Urinary bladder (tissue), 4 donors: ENCODE measurements around the gene RGS16. TPM values are rescaled to one million over a fixed set of nuclear protein-coding genes. Genes with fewer than 3 reads are reported as not detected.
"Not testable (repeated sequence)": the region's sequence is repeated elsewhere in the genome, so short reads cannot be mapped to it uniquely, and the experiment has no call there.

Source experiments
- DNase-seq: peaks from one replicate; pipeline ENCODE4 v3.0.0-alpha.2; 2015; ENCODE audit errors: extremely low spot score
- H3K27ac ChIP-seq: one replicate; pipeline ENCODE4 v1.5.1; 2013; ENCODE audit warnings: low read depth, mild to moderate bottlenecking, moderate library complexity
- H3K36me3 ChIP-seq: one replicate; pipeline ENCODE4 v1.6.1; 2013; ENCODE audit warnings: mild to moderate bottlenecking, moderate library complexity; ENCODE audit not compliant: insufficient read depth
- H3K4me1 ChIP-seq: one replicate; pipeline ENCODE4 v1.6.1; 2013; ENCODE audit warnings: mild to moderate bottlenecking, moderate library complexity; ENCODE audit not compliant: insufficient read depth
- H3K4me3 ChIP-seq: one replicate; pipeline ENCODE4 v1.5.1; 2013; ENCODE audit warnings: low read depth, low read length
- WGBS: extraction: QIAGEN DNeasy Blood & Tissue Kit; methylation state at CpG from one replicate; pipeline ENCODE4 v1.1.7; 2013; 5-methylcytosine and 5-hydroxymethylcytosine counted together
- polyA plus RNA-seq: library from polyadenylated mRNA; stranded (reverse); fragments of 200-250 nt; gene quantifications from one replicate; pipeline ENCODE4 v1.2.3, GENCODE V29; 2013
- total RNA-seq: library from RNA; depleted of rRNA; stranded (reverse); fragments of >200 nt; gene quantifications from one replicate; pipeline ENCODE4 v1.2.3, GENCODE V29; 2014
- donor health status: healthy with polysubstance abuse.
- donor health status: healthy.

RGS16 gene
- total and polyA plus RNA-seq, 2 donors = 5.9 to 7.9 TPM

GRCh38 chr1:182634306-182635072 lies 30.3 kb upstream of the RGS16 start:
- no peak for DNase-seq
- Histone ChIP-seq H3K27ac (no peak overlapping the region), H3K4me1 (no peaks in the 10 kb centered on the region), H3K4me3 (no peak overlapping the region), H3K36me3 (no peaks in the 10 kb centered on the region)
- 85% methylated on average over 9 of the region's 9 CpGs for WGBS

GRCh38 chr1:182633657-182634281 lies 29.6 kb upstream of the RGS16 start:
- Histone ChIP-seq H3K4me1 (no peaks in the 10 kb centered on the region), H3K4me3 (no peak overlapping the region), H3K27ac (no peak overlapping the region), H3K36me3 (no peaks in the 10 kb centered on the region)
- no peak for DNase-seq
- 73% methylated on average over 11 of the region's 11 CpGs for whole genome bisulfite sequencing

GRCh38 chr1:182633031-182633430 lies 28.8 kb upstream of the RGS16 start:
- no peak for DNase-seq
- H3K27ac ChIP-seq = no peak overlapping the region
- H3K36me3 ChIP-seq = no peaks in the 10 kb centered on the region
- no peak overlapping the region for H3K4me3 ChIP-seq
- no peaks in the 10 kb centered on the region for H3K4me1 ChIP-seq

GRCh38 chr1:182632441-182632857 lies 28.3 kb upstream of the RGS16 start:
- DNase-seq, H3K4me3 ChIP-seq, H3K27ac ChIP-seq, H3K4me1 ChIP-seq, H3K36me3 ChIP-seq: not testable (repeated sequence)
- 62% methylated on average over 12 of the region's 12 CpGs for WGBS

- Histone ChIP-seq H3K36me3 (no peaks in the 10 kb centered on the region), H3K4me1 (no peaks in the 10 kb centered on the region), H3K27ac (no peak overlapping the region), H3K4me3 (no peak overlapping the region)
- DNase-seq = no peak
- WGBS = 85% methylated on average over 1 of the region's 1 CpG
These were observed 27.8 kb upstream of the RGS16 start for GRCh38 chr1:182631954-182632353.

- Histone ChIP-seq H3K27ac (no peak overlapping the region), H3K4me1 (no peaks in the 10 kb centered on the region), H3K4me3 (no peak overlapping the region), H3K36me3 (no peaks in the 10 kb centered on the region)
- no peak for DNase-seq
These were observed 27.0 kb upstream of the RGS16 start for GRCh38 chr1:182631053-182631677.

- no peak for DNase-seq
- no peak overlapping the region for H3K4me3 ChIP-seq
- WGBS = 69% methylated on average over 1 of the region's 1 CpG
- no peak overlapping the region for H3K27ac ChIP-seq
- no peaks in the 10 kb centered on the region for H3K4me1 ChIP-seq
- H3K36me3 ChIP-seq = no peaks in the 10 kb centered on the region
These were observed 26.4 kb upstream of the RGS16 start for GRCh38 chr1:182630586-182630985.

GRCh38 chr1:182629499-182630096 lies 25.4 kb upstream of the RGS16 start:
- H3K27ac ChIP-seq = no peak overlapping the region
- no peak for DNase-seq
- H3K36me3 ChIP-seq = no peaks in the 10 kb centered on the region
- 78% methylated on average over 3 of the region's 3 CpGs for WGBS
- H3K4me1 ChIP-seq = no peaks in the 10 kb centered on the region
- H3K4me3 ChIP-seq = no peak overlapping the region

- H3K4me1 ChIP-seq = no peaks in the 10 kb centered on the region
- no peak overlapping the region for H3K27ac ChIP-seq
- WGBS = 55% methylated on average over 2 of the region's 2 CpGs
- no peak for DNase-seq
- H3K36me3 ChIP-seq = no peaks in the 10 kb centered on the region
- H3K4me3 ChIP-seq = no peak overlapping the region
These were observed 24.9 kb upstream of the RGS16 start for GRCh38 chr1:182629080-182629479.

GRCh38 chr1:182628657-182629056 lies 24.5 kb upstream of the RGS16 start:
- no peak for DNase-seq
- Histone ChIP-seq H3K27ac (no peak overlapping the region), H3K36me3 (no peaks in the 10 kb centered on the region), H3K4me1 (no peaks in the 10 kb centered on the region), H3K4me3 (no peak overlapping the region)
- WGBS = 94% methylated on average over 1 of the region's 1 CpG

- 60% methylated on average over 2 of the region's 2 CpGs for WGBS
- H3K36me3 ChIP-seq = no peaks in the 10 kb centered on the region
These were observed 23.4 kb upstream of the RGS16 start for GRCh38 chr1:182627622-182628021.

GRCh38 chr1:182626527-182626926 lies 22.3 kb upstream of the RGS16 start:
- no peak for DNase-seq
- Histone ChIP-seq H3K4me3 (no peak overlapping the region), H3K4me1 (no peaks in the 10 kb centered on the region), H3K27ac (no peak overlapping the region), H3K36me3 (no peaks in the 10 kb centered on the region)
- WGBS = 35% methylated on average over 1 of the region's 1 CpG

More at GRCh38 chr1:182627622-182628021, 23.4 kb upstream of the RGS16 start:
- no peak for DNase-seq
- Histone ChIP-seq H3K4me1 (no peaks in the 10 kb centered on the region), H3K27ac (no peak overlapping the region), H3K4me3 (no peak overlapping the region)

- Histone ChIP-seq H3K27ac (no peak overlapping the region), H3K36me3 (no peaks in the 10 kb centered on the region), H3K4me3 (no peak overlapping the region), H3K4me1 (no peaks in the 10 kb centered on the region)
- no peak for DNase-seq
- 62% methylated on average over 1 of the region's 1 CpG for WGBS
These were observed 21.7 kb upstream of the RGS16 start for GRCh38 chr1:182625719-182626504.
